Amniotic stem cell (primary cell): ENCODE data around the gene HLX.

Experiments
- DNase-seq: peaks from one replicate; lab custom pipeline; 2025; lab: John Stamatoyannopoulos, UW

Gene HLX

GRCh38 chr1:220882061-220882891 lies 3.0 kb downstream of the HLX start:
- no peak for DNase-seq

- no peak for DNase-seq
Measured at GRCh38 chr1:220884109-220884980, 5.1 kb downstream of the HLX start.

- DNase-seq = no peak
Measured at GRCh38 chr1:220884981-220885918, 6.0 kb downstream of the HLX start.

GRCh38 chr1:220885971-220886370 lies 6.7 kb downstream of the HLX start:
- DNase-seq = no peak

GRCh38 chr1:220886470-220887201 lies 7.4 kb downstream of the HLX start:
- no peak for DNase-seq

- DNase-seq = no peak
Measured at GRCh38 chr1:220887202-220887519, 7.9 kb downstream of the HLX start.

GRCh38 chr1:220887520-220888416 lies 8.5 kb downstream of the HLX start:
- no peak for DNase-seq

GRCh38 chr1:220888417-220888986 lies 9.3 kb downstream of the HLX start:
- no peak for DNase-seq

GRCh38 chr1:220889333-220889732 lies 10.1 kb downstream of the HLX start:
- DNase-seq = no peak

GRCh38 chr1:220889848-220890287 lies 10.6 kb downstream of the HLX start:
- no peak for DNase-seq

GRCh38 chr1:220890602-220891001 lies 11.4 kb downstream of the HLX start:
- no peak for DNase-seq

- no peak for DNase-seq
Measured at GRCh38 chr1:220891224-220892085, 12.2 kb downstream of the HLX start.

GRCh38 chr1:220892086-220892376 lies 12.8 kb downstream of the HLX start:
- DNase-seq = no peak

GRCh38 chr1:220892997-220893700 lies 13.9 kb downstream of the HLX start:
- no peak for DNase-seq

GRCh38 chr1:220893701-220894024 lies 14.4 kb downstream of the HLX start:
- no peak for DNase-seq

- DNase-seq = no peak
Measured at GRCh38 chr1:220894025-220894923, 15.0 kb downstream of the HLX start.

GRCh38 chr1:220894924-220895256 lies 15.6 kb downstream of the HLX start:
- no peak for DNase-seq

GRCh38 chr1:220895412-220895946 lies 16.2 kb downstream of the HLX start:
- DNase-seq = no peak
